GM19452 (cell line): Measurements from ENCODE around the gene CASP14.
"Not testable (repeated sequence)": the region's sequence is repeated elsewhere in the genome, so short reads cannot be mapped to it uniquely, and the experiment has no call there.

Experiments used
- ATAC-seq: cut with Tn5 transposase; IDR thresholded peaks from one replicate; pipeline ENCODE4 v1.9.1; 2021; ENCODE audit not compliant: unreplicated experiment

CASP14 gene, protein sequence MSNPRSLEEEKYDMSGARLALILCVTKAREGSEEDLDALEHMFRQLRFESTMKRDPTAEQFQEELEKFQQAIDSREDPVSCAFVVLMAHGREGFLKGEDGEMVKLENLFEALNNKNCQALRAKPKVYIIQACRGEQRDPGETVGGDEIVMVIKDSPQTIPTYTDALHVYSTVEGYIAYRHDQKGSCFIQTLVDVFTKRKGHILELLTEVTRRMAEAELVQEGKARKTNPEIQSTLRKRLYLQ

GRCh38 chr19:15048885-15049541 lies at the start of gene CASP14:
TSS of gene CASP14 (plus strand) at chr19:15049480. CDS start at chr19:15052252, 2,772 bp downstream.
- no peak for ATAC-seq

DNA sequence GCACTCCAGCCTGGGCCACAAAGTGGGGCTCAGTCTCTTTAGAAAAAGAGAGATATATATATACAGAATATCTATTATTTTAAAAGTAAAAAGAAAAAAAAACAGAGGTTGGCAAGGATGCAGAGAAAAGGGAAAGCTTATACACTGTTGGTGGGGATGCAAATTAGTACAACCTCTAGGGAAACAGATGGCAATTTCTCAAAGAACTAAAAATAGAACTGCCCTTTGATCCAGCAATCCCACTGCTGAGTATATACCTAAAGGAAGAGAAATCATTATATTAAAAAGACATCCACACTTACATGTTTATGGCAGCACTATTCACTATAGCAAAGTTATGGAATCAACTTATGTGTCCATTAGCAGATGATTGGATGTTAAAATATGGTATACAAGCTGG lies 41.0 kb upstream of the CASP14 start:
- no peak for ATAC-seq

GRCh38 chr19:15010501-15011300 lies 38.6 kb upstream of the CASP14 start:
- no peak for ATAC-seq

DNA sequence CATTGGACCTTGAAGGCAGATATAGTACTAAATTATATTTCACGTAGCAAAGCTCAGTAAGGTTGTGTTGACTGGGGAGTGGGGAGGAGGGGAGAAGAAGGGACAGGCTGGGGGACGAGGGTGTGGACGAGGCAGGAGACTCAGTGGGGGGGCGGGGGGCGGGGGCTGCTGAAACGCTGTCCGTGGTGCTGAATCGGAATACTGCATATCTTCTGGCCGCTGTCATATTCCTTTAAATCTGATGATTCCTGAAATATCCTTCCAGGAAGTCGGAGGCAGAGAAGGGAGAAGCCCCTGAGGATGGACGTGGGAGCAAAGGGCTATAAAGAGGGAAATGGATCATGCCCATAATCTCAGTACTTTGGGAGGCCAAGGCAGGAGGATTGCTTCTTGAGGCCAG lies 34.7 kb upstream of the CASP14 start:
- ATAC-seq = no peak

- no peak for ATAC-seq
Measured at GRCh38 chr19:15015946-15016542, 33.2 kb upstream of the CASP14 start.

- not testable (repeated sequence) for ATAC-seq
Measured at GRCh38 chr19:15018836-15019235, 30.4 kb upstream of the CASP14 start.

GRCh38 chr19:15021286-15022007 lies 27.8 kb upstream of the CASP14 start:
- ATAC-seq = no peak

DNA sequence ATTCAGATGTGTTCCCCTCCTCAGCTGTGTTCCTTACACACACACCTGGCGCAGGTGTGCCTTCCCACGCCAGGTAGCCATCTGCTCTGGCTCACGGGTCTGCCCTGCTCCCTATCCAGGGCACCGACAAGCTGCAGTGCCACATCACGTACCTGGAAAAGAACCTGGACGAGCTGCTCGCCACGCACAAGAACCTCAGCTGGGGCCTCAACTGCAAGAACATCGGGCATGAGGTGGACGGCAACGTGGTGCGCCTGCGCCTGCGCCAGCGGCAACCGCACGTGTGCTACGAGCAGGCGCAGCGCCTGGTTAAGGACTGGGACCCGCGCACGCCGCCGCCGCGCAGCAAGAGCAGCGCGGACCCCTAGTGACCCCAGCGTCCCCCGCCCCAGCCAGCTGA lies 26.5 kb upstream of the CASP14 start:
- ATAC-seq = no peak

GRCh38 chr19:15025217-15025616 lies 24.1 kb upstream of the CASP14 start:
- no peak for ATAC-seq

- no peak for ATAC-seq
Measured at GRCh38 chr19:15028490-15028889, 20.8 kb upstream of the CASP14 start.

DNA sequence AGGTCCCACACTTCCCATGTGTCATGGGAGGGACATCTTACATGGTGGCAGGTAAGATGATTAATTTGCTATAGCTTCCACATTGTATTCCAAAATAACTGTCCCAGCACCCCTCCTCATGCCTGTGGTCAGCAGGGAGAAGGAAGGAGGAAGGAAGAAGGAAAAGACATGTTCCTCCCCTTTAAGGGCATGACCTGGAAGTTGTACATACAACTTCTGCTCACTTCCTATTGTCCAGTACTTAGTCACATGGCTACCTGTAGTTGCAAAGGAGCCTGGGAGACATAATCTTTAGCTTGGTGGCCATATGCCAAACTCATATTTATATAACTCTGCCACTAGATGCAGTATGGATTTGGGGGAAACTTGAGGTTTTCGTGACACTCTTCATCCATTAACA lies 17.6 kb upstream of the CASP14 start:
- ATAC-seq = no peak

GRCh38 chr19:15035795-15036311 lies 13.4 kb upstream of the CASP14 start:
- no peak for ATAC-seq

DNA sequence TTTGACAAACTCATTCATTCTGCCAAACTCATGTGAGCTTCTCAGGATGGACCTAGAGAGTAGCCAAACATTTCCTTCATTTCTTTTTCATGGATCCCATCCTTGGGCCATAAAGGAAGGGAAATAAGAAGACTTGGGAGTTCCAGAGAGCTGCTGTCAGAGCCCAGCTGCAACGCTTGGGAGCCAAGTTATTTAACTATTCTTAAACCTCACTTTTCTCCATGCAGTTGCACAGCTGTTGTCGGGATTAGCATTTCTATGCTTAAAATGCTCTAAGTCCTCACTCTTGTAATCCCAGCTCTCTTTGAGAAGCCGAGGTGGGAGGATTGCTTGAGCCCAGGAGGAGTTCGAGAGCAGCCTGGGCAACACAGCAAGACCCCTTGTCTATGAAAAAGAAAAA lies 11.7 kb upstream of the CASP14 start:
- ATAC-seq = no peak

GRCh38 chr19:15038294-15038693 lies 11.0 kb upstream of the CASP14 start:
- no peak for ATAC-seq

GRCh38 chr19:15042003-15042402 lies 7.3 kb upstream of the CASP14 start:
- no peak for ATAC-seq

- ATAC-seq = no peak
Measured at GRCh38 chr19:15042826-15043225, 6.5 kb upstream of the CASP14 start.

DNA sequence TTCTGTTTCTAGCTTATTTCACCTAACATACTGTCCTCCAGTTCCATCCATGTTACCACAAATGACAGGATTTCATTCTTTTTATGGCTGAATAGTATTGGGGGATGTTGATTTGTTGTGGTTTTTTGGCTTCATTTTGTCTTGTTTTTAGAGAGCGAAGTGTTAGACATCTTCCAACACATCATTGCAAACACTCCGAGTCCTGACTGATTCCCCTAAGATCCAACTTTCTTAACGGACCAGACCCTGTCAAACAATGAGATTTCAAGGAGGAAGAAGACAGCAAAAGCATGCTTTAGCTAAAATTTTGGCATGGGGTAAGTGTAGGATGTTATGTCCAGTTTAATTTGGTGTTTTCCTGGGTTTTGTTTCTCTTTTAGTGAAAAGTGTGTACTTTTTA lies 3.8 kb upstream of the CASP14 start:
- ATAC-seq = no peak

DNA sequence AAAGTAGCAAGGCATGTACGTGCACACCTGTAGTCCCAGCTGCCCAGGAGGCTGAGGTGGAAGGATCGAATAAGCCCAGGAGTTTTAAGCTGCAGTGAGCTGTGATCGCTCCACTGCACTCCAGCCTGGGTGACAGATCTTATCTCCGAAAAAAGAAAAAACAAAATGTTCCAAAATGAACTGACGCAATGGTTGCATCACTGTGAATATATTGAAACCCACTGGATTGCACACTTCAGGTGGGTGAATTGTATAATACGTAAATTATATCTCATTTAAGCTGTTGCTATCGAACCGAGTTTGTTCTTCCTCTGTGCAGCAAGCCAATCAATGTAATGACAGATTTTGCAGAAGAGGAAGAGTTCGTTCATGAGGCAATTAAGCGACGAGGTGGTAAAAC lies 1.6 kb upstream of the CASP14 start:
- no peak for ATAC-seq

GRCh38 chr19:15048128-15048527 lies 1.2 kb upstream of the CASP14 start:
- ATAC-seq = no peak

DNA sequence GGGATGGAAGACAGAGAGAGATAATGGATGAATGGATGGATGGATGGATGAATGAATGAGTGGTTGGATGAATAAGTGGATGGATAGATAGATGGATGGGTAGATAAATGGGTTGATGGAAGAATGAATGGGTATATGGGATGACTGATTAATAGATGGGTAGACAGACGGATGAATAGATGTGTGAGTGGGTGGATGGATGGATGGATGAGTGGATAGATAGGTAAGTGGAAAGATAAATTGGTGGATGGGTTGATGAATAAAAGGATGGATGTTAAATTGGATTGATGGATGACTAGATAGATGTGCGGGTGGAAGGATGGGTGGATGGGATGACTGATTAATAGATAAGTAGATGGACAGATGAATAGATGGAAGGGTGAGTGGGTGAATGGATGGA lies 1.4 kb downstream of the CASP14 start:
- ATAC-seq = no peak

DNA sequence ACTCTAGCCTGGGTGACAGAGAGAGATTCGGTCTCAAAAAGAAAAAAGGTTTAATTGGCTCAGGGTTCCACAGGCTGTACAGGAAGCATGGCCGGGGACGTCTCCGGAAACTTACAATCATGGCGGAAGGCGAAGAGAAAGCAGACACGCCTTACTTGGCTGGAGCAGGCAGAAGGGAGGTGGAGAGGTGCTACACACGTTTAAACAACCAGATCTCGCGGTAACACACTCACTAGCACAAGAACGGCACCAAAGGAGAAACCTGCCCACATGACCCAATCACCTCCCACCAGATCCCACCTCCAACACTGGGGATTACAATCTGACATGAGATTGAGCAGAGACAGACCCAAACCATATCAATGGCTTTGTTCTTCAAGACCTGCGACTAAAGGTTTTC lies 12.8 kb downstream of the CASP14 start:
- ATAC-seq = no peak
